T-helper 9 cell (primary cell): Measurements from ENCODE around the gene PEX14.

Experiments used
- DNase-seq: peaks from one replicate; pipeline ENCODE4 v3.0.0-alpha.2; 2020

The PEX14 gene

DNA sequence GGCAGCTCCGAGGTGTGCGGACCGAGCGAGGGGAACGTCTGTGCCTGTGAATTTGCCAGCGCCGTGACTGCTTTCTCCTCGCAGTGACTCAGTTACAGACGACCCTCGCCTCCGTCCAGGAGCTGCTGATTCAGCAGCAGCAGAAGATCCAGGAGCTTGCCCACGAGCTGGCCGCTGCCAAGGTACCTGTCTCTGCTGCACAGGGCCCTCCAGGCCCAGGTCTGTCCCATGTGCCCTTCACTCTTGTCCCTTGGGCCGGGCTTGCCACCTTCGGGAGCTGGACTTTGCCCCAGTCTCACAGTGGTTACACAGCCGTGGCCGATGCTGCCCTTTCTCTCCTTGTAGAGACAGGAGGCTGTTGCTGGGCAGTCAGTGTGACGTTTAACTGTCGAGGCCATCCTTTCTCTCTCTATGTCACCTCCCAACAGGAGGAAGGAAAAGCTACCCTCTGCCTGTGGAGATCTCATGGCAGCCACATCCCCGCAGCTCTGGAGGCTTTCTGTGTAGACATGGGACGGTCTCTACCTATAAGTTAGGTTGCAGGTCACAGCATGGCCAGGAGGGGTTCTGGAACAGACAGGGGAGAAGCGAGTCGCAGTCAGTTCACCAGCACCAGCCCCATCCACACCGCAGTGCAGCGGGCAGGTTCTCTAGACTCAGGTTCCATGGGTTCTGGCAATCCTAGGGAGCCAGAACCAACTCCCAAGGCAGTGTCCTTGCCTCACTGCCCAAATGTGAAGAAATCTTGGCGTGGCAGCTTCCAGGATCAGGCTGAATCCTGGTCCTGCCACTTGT lies 149.7 kb downstream of the PEX14 start:
- no peak for DNase-seq

DNA sequence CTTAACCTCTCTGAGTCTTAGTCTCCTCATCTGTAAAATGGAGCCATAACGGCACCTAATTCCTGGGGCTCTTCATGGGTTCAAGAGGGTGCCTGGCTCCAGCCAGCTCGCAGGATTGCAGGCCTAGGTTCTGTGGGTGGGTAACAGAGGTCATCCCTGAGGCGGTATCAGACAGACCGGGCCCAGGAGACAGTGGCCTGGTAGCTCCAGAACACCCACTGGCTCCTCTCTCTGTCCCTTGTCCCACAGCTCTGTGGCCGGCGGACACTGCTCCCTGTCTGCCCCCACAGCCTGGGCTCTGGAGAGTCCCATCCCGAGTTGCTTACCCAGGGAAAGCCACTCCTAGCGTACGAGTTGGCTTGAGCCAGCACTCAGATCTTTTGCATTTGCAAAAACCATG lies 150.3 kb downstream of the PEX14 start:
- no peak for DNase-seq

DNA sequence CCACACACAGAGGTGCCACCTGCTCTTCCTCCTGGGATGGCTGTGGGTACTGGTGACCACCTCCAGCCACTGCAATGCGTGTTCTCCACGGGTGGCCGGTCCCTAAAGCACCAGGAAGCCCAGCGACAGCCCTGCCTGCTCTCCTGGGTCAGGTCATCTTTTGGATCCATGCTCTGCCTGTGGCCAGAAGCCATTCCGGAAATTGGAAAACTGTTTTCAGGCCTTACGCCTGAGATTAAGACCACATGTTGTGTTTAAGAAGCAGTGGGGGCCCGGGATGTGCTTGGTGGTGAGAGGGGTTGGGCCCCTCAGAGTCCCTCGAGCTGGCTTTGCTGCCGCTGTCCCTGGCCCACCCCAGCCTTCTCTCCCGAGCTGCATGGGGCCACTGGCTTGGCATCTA lies 150.8 kb downstream of the PEX14 start:
- no peak for DNase-seq

DNA sequence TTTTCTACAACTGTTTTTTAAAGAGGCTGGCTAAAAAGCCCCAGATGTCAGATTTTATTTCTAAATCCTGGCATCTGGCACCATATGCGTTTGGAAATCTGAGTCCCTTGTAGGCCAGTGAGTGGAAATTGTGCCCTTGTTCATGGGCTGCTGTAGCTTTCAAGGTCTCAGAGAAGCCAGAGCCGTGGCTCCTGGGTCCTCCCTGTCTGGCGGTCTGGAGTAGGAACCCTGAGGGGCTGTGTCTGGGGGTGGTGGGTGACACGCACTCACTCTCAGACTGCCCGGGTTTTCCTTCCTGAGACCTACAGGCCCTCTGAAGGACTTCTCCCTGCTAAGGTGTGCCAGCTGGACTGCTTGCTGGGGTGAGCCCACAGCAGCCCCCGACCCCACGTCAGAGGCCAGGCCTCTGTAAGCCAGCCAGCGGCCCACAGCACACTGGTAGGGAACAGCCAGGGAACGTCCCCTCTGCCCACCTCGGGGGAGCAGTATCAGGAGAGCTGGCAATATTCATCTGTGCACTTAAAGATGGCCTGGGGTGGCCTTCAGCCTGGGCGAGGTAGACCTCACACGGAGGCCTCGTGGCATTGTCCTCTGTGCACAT lies 151.5 kb downstream of the PEX14 start:
- no peak for DNase-seq

DNA sequence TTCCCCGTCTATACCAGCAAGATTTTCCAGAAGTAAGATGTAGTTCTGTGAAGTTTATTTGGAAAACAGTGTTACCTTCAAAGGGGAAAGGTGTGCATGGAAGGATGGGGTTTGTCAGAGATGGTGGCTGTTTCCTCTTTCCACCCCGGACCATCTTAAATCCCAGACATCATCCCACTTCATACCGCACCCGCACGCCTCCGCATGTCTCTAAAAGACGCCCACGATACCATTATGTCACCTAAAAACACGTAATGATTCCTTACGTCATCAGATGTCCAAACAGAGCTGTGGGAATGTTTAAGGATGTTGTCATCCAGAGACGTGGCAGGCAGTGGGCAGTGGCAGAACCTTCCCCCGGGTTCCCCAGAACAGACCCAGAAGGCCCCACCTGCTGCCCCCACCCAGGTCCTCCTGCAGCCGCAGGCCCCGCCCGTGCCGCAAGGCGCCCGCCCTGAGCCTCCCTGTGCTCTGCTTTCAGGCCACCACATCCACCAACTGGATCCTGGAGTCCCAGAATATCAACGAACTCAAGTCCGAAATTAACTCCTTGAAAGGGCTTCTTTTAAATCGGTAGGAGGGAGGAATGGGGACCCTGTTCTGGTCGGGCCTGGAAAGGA lies 152.2 kb downstream of the PEX14 start:
- no peak for DNase-seq

DNA sequence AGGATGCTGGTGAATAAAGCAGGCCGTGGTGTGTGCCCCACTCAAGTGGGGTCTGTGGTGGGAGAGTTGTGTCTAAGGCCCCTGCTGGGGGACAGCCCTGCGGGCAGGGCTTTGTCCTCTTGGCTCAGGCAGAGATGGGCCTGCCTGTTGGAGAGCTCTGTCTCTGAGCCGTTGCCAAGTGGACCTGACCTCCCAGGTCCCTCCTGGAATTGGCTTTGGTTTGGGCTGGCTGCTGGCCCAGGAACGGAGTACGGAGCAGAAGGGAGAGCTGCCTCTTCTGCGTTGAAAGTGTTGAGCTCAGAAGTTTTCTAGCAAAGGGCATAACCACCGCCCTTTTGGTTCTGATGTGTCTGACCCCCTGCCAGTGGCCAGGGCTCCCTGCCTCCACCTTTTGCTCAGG lies 153.9 kb downstream of the PEX14 start:
- DNase-seq: no peak

DNA sequence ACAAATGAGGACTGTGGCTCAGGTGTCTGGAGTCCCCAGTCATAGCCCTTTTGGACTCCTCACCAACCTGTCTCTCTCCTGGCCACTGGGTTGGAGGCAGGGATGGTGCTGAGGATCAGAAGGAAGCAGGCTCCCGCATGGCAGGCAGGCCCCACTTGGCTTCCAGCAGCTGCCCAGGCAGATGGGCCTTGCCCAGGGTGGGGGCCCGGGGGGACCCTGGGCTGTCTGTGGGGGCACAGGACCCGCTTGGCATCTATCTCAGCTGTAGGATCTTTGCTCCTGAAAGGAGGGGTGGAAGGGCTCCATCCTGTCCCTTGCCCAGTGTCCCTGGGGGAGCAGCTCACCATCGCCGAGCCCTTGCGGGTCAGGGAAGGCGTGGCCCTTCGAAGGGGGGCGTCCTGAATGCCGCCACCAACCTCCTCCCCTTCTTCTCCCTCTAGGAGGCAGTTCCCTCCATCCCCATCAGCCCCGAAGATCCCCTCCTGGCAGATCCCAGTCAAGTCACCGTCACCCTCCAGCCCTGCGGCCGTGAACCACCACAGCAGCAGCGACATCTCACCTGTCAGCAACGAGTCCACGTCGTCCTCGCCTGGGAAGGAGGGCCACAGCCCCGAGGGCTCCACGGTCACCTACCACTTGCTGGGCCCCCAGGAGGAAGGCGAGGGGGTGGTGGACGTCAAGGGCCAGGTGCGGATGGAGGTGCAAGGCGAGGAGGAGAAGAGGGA lies 154.5 kb downstream of the PEX14 start:
- DNase-seq: no peak

DNA sequence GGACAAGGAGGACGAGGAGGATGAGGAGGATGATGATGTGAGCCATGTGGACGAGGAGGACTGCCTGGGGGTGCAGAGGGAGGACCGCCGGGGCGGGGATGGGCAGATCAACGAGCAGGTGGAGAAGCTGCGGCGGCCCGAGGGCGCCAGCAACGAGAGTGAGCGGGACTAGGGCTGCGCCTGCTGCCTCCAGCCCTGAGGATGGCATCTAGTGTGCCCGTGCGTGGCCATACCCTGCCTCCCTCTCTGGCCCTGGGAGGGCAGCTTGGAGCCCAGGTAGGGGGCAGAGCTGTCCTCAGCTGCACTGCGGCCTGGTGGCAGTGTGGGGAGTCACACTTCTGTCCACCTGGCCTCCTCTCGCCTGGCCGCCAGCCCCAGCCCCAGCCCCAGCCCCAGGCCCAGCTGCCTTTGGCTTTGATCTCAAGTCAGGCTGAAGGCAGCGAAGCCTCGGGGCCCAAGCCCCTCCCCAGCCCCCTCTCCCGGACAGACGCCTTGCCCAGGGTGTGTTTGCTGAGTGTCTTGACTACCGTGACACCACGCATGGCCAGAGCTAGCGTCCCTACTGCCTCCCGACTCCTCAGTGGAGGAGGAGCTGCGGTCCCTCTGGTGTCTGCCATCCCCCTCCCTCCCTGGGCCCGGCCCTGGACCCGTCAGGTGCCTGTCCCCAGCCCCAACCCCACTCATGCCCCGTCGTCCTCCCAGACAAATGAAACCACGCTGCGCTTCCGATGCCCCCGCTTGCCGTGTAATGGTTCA lies 155.2 kb downstream of the PEX14 start:
- no peak for DNase-seq

DNA sequence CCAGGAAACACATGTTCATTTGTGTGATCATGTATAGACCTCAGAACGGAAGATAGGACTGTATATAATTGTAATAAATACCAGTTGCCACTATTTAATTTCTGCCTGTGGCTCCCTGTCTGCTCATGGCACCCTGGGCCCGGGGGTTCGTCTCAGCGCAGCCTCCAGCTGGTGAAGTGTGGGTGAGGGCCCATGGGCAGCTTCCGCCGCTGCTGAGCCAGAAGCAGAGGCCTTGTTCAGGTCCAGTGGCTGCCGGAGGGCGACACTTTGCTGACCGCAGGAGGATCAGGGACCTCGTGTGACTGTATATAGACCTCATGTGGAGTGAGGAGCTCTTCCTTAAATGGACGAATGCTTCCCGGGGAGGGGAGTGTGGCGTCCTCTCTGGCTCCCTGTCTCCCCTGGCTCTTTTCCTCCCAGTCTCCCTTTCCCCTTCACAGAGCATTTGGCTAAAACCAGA lies 155.9 kb downstream of the PEX14 start:
- no peak for DNase-seq

DNA sequence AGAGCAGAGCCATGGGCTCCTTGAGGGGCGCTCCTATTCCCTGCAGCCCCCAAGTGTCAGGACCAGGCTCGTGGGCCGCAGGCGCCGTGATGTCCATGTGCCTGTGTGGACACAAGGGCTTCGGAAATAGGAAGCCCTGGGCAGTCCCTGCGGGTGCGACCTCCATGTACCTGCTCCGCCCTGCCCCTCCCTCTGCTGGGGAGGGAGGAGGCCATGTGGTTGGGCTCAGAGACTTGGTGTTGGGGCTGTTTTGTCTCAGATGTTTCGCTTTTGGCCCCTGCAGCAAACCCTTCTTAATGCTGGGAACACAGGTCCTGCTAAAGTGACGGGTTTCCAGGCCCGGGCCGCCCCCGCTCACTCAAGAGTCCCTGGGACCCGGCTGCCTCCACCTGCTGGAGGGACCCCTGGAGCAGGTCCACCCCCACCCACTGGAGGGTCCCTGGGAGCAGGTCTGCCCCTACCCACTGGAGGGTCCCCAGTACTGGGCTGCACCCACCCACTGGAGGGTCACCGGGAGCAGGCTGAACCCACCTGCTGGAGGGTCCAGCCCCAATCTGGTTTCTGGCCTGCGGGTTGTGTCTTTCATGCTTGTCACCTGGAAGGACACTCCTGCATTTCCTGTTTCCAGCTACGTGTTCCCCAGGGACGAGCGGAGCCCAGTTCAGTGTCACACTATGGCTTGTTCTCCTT lies 156.5 kb downstream of the PEX14 start:
- no peak for DNase-seq

DNA sequence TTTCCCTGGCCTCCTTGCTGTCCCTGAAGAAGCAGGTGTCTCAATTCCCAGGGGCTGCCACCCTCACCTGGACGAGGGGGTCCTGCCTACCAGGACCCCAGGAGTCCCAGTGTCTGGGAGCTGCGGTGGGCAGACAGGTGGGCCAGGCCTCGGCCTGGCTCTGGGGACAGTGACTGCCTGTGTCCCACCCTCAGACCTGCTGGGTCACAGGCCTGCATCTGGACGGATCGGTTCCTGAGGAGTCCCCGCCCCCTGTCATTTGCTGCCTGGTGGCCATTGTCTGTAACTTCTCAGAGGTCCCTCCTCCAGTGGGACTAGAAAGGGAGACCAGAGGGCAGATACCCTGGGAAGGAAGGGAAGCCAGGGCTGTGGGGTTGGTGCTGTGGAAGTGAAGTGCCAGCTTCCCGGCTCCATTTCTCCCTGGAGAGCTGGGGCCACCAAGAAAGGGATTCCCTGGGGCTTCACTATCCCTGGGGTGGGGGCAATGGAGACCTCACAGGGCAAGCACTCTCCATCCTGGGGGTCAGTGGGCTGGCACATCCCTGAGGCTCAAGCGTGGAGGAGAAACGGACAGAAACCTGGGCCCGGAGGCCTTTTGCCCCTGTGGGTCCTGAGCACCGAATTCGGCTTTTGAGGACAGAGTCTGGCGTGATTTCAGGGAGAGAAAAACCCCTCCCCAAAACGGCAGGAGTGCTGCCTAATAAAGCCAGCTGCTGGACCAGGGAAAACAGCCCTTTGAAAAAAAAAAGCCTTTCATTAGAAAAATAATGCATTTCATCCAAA lies 157.3 kb downstream of the PEX14 start:
- DNase-seq: no peak

DNA sequence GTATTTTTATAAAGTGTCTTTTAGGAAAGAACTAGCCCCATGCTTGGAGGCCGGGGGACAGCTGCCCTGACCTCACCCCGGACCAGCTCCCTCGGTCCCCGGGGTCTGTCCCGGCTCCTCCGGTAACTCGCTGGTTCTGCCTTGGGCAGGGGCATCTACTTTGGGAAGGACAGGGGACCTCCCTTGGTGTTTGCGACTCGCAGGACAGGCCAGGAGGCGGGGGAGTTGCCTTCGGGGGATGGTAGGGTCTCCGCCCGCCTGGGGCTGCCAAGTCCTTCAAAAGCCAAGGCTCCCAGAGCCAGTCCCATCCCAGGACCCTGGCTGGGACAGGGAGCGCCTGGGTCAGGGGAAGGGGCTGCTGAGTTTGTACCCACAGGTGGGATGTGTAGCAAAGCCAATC lies 157.9 kb downstream of the PEX14 start:
- no peak for DNase-seq

DNA sequence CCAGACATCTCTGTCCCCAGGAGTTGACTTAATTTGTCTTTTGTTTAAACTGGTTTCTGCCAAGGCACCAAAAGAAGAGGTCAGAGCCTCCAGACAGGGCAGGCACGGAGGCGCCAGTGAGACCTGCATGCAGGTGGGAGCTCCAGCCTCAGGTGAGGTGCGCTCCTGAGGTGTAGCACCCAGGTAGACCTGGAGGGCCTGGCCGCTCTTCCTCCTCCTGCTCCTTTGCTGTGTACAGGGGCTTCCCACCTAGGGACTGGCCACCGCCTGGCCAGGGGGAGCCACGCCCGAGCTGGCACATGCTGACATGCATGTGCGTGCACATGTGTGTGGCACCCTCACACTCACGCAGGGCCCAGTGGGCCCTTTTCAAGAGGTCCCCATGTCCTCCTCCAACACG lies 158.7 kb downstream of the PEX14 start:
- no peak for DNase-seq

DNA sequence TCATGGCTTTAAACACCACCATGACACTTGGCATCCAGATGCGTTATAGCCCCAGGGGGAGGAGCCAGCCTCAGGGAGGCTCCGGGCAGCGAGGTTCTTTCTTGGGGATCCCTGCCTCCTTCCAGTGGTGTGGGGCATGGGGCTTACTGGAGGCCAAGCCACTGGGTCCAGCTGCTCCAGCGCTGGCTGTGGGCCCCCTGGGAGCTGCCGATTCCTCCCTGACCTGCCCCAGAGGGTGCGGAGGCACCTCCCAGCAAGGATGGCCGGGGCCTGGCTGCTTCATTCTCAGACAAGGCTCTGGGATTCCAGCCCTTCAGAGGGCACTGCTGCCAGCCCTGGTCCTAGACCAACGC lies 159.3 kb downstream of the PEX14 start:
- no peak for DNase-seq

DNA sequence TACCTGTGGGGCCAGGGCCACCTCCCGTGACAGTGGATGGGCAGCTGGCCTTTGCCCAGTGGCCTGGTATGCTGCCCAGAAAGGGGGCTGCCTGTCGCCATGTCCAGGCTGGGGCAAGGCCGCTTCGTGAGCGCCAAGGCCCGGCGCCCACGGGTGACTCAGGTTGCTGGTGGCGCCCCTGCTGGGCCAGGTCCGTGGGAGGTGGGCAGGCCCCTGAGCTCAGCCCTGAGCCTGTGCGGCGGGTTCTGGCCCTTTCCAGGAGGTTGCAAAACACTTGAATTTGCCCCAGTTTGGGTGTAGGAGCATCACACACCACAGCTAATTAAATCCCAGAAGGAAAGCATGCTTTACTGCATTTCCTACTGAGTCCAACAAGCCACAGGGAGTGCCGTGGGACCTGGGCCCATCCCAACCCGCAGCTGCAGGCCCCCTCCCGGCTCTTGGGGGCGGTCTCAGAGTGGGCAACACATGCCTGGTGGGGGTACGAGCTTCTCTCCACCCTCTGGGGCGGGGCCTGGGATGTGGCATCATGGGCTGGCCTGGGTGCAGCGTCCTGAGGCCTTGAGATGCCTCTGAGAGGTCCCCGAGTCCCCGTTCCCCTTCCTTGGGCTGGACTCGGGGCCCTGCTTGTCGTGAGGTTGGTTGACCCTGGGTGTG lies 159.8 kb downstream of the PEX14 start:
- no peak for DNase-seq

DNA sequence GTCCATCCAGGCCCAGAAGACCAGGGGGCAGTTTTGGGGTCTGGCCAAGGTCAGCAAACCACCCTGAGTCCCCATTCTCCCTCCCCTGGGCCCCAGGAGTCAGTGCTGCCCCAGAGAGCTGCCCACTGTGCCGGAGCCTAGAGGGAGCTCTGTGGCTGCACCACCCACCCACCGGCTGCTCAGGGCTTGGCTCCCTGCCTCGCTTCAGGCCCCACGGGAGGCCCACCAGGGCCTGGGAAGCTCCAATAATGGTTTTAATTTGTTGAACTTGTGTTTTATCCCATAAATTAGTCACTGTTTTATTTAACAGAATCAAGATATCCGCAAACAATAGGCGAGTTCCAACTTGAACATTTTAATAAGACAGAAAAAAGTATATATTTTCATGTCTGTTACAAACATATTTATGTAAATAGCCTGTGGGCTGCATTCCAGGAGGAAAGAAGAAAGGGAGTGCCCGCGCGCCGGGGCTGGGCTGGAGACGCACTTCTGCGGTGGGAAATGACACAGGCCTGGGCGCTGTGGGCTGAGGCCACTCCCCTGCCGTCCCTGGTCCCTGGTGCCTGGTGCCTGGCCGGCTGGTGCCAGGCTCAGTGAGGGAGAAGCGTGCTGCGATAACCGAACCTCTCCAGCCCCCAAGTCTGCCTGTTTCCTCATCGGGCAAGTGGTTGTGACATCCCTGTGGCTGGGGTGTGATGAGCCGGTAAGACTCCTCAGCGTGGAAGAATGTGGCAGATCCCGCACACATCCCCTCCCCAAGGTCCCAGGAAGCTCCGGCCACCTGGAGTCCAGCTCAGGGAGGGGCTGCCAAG lies 160.5 kb downstream of the PEX14 start:
- no peak for DNase-seq

DNA sequence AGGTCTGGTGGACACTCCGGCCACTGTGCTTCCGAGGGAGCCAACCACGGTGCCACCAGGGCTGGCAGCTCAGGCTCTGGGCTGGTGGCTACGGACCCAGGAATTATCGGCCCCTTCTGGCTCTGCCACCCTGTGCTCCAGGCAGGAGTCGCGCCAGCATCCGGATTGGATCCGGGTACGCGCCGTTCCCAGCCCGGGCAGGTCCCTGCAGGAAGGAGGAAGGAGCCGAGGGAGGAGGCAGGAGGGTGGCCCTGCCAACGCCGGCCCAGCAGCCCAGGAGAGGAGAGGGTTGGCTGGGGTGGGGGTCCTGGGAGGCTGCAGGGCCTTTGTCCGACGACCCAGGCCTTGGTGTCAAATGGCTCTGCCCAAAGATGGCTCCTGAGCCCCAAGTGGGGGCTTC lies 161.2 kb downstream of the PEX14 start:
- no peak for DNase-seq

DNA sequence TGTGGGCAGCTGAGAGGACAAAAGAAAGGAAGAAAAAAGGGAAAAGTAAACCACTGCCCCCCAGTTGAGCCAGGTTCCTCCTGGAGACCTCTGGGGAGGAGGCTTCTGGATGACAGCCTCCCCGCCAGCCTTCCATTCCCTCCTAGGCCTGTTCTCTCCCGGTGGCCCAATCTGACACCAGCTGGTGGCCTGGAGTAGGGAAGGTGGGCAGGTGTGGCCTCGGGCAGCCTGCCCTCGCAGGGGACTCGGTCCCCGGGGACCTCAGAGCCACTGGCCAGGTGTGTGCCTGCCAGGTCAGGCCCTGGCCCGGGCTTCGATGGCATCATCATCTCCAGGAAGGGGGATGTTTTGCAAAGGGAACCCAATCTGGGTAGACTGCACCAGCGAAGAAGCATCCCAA lies 162.7 kb downstream of the PEX14 start:
- DNase-seq: no peak

DNA sequence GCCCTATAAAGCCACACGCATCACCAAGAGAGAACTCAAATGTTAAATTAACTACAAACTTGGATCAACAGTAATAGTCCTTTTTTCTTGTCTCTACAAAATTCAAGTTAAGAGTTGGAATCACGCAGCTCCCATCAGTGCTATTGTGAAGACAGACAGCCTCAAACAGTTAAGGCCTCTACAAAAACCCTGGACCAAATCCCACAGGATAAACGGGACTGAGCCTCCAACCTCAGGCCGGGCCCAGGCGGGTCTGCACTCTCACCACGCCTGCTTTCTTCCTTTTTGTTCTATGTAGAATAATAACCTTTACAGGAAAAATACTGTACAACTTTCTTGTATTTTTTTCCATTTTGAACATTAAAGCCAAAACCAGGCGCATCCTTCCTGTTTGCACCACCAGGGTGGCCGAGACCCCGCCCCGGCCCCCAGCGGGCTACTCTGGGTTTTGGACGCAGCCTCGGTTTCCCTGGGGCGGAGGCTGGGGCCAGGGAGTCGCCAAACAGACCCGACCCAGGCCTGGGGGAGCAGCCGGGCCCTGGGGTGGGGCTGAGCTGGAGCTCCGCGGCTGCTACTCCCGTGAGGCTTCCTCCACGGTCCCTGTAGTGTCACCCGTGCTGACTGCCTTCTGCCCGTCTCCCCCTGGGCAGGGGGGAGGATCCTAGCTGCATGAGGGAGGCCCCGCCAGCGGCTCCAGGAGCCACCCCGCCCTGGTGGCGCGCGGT lies 163.2 kb downstream of the PEX14 start:
- DNase-seq: no peak
